HepG2 (cell line): ENCODE data around the gene HTD2. TPM values are rescaled to one million over a fixed set of nuclear protein-coding genes. Genes with fewer than 3 reads are reported as not detected.

Source experiments
- ATAC-seq: fragments of 200-7000 bp; cut with Tn5 transposase; 3 replicates; pipeline ENCODE4 v1.9.1; 2020; ENCODE audit warnings: mild to moderate bottlenecking, moderate library complexity
- BruUV-seq: library from RNA; stranded (reverse); fragments of 400-500 nt; replicated peaks from 2 replicates; lab custom pipeline; 2021; lab: Mats Ljungman, UMichigan
- CTCF ChIA-PET: fragments of 300-600 bp; formaldehyde crosslinking; extraction: SDS; loops from one replicate; lab custom pipeline; 2021; ENCODE audit warnings: low total read pairs, inconsistent platforms, low intra/inter-chr PET ratio; lab: Yijun Ruan, JAX
- POLR2A ChIA-PET: fragments of 350-600 bp; sonication (Branson Sonifier 250); formaldehyde crosslinking; loops from one replicate; lab custom pipeline; 2020; ENCODE audit warnings: antibody characterized with exemption, inconsistent platforms; lab: Yijun Ruan, JAX
- DNase-seq: peaks from one replicate; pipeline ENCODE4 v3.0.0-alpha.2; 2015; ENCODE audit warnings: low spot score
- FAIRE-seq: peaks from 3 replicates; lab custom pipeline; 2011; peaks lifted over from hg19 to GRCh38; lab: Jason Lieb, UNC
- H2AFZ ChIP-seq: one replicate; pipeline ENCODE4 v1.6.1; 2011; ENCODE audit warnings: low read length, inconsistent platforms
- H3K27ac ChIP-seq: fragments of 300-600 bp; 3 replicates; pipeline ENCODE4 v1.8.0; 2011; ENCODE audit warnings: mixed run types, mild to moderate bottlenecking, mixed read lengths, low read length, inconsistent platforms; ENCODE audit not compliant: insufficient read depth; ENCODE audit errors: extremely low read length
- H3K27me3 ChIP-seq, 2 experiments: fragments of 200-600 bp in 1 of 2; 2 replicates in 1 of 2; 3 replicates in 1 of 2; pipeline versions ENCODE4 v1.6.0 to v1.8.0; 2011; ENCODE audit warnings: low read length in 2 of 2, mild to moderate bottlenecking in 2 of 2, moderate library complexity in 2 of 2, inconsistent platforms in 1 of 2; ENCODE audit not compliant: insufficient read depth in 2 of 2, control insufficient read depth in 1 of 2
- H3K36me3 ChIP-seq, 2 experiments: fragments of 200-600 bp in 1 of 2; replicated peaks in 1 of 2; 2 replicates in 1 of 2; 3 replicates in 1 of 2; pipeline versions ENCODE4 v1.5.1 to v1.8.0; 2011; ENCODE audit warnings: low read length in 2 of 2, inconsistent platforms in 1 of 2; ENCODE audit not compliant: insufficient read depth in 2 of 2, control insufficient read depth in 1 of 2
- H3K4me1 ChIP-seq: 2 replicates; pipeline ENCODE4 v1.5.1; 2012; ENCODE audit warnings: low read length, inconsistent platforms; ENCODE audit not compliant: insufficient read depth
- H3K4me2 ChIP-seq: 2 replicates; pipeline ENCODE4 v1.6.0; 2011; ENCODE audit warnings: low read depth, low read length, inconsistent platforms
- H3K4me3 ChIP-seq, 3 experiments: fragments of 200-600 bp in 1 of 3; sonication (generic), shearing (Covaris generic) in 1 of 3; replicated peaks in 1 of 3; 2 replicates each; pipeline ENCODE4 v1.5.1; 2011 to 2016; ENCODE audit warnings: low read length in 3 of 3, inconsistent platforms in 2 of 3, low read depth in 2 of 3, mild to moderate bottlenecking in 2 of 3, control low read depth in 1 of 3, mixed read lengths in 1 of 3; ENCODE audit not compliant: insufficient read depth in 1 of 3
- H3K79me2 ChIP-seq: one replicate; pipeline ENCODE4 v1.6.1; 2011; ENCODE audit warnings: low read length, inconsistent platforms; ENCODE audit not compliant: insufficient read depth
- H3K9ac ChIP-seq: 2 replicates; pipeline ENCODE4 v1.6.0; 2011; ENCODE audit warnings: mild to moderate bottlenecking, low read depth, low read length, inconsistent platforms; ENCODE audit not compliant: insufficient read depth
- H3K9me3 ChIP-seq: 2 replicates; pipeline ENCODE4 v1.5.1; 2012; ENCODE audit warnings: mild to moderate bottlenecking, low read length
- H4K20me1 ChIP-seq: 2 replicates; pipeline ENCODE4 v1.6.0; 2011; ENCODE audit warnings: inconsistent platforms, mild to moderate bottlenecking, low read length, moderate library complexity; ENCODE audit not compliant: insufficient read depth
- ARNT ChIP-seq: fragments of 450-650 bp; IDR thresholded peaks from 2 replicates; pipeline ENCODE4 v1.6.1; 2017
- CEBPZ ChIP-seq: IDR thresholded peaks from 2 replicates; pipeline ENCODE4 v1.6.1; 2012; ENCODE audit warnings: low read length, improper control_type of control experiment
- ETV5 ChIP-seq: IDR thresholded peaks from 2 replicates; pipeline ENCODE4 v1.6.1; 2018; ENCODE audit warnings: missing biosample characterization, missing genetic modification reagents, inconsistent platforms, borderline replicate concordance
- HHEX ChIP-seq: IDR thresholded peaks from 2 replicates; pipeline ENCODE4 v1.6.1; 2016; ENCODE audit warnings: control low read depth
- IRX3 ChIP-seq: sonication (generic); formaldehyde crosslinking; IDR thresholded peaks from 2 replicates; pipeline ENCODE4 v1.8.1; 2023; ENCODE audit warnings: mild to moderate bottlenecking, low read depth, missing genetic modification reagents, borderline replicate concordance
- MIER2 ChIP-seq: IDR thresholded peaks from 2 replicates; pipeline ENCODE4 v1.6.1; 2016; ENCODE audit warnings: missing biosample characterization, missing genetic modification reagents
- NCOA2 ChIP-seq: sonication (generic); formaldehyde crosslinking; IDR thresholded peaks from 2 replicates; pipeline ENCODE4 v1.8.0; 2022; ENCODE audit warnings: inconsistent platforms
- PRPF4 ChIP-seq: fragments of 200-400 bp; formaldehyde crosslinking; IDR thresholded peaks from 2 replicates; pipeline ENCODE4 v1.6.1; 2016; ENCODE audit warnings: low read length, low read depth; ENCODE audit not compliant: poor library complexity, severe bottlenecking
- RORA ChIP-seq: sonication (generic); formaldehyde crosslinking; IDR thresholded peaks from 2 replicates; pipeline ENCODE4 v1.5.0; 2020; ENCODE audit warnings: mild to moderate bottlenecking, missing genetic modification reagents, moderate library complexity
- SPEN ChIP-seq: sonication (generic); formaldehyde crosslinking; IDR thresholded peaks from 2 replicates; pipeline ENCODE4 v1.5.1; 2020; ENCODE audit warnings: low read depth, mild to moderate bottlenecking, missing genetic modification reagents
- TFDP1 ChIP-seq: IDR thresholded peaks from 2 replicates; pipeline ENCODE4 v1.6.1; 2016; ENCODE audit warnings: missing compliant biosample characterization, missing genetic modification reagents, borderline replicate concordance
- THAP9 ChIP-seq: sonication (generic); formaldehyde crosslinking; IDR thresholded peaks from 2 replicates; pipeline ENCODE4; 2020; ENCODE audit warnings: missing genetic modification reagents, mild to moderate bottlenecking, borderline replicate concordance
- TIGD3 ChIP-seq: sonication (generic); formaldehyde crosslinking; IDR thresholded peaks from 2 replicates; pipeline ENCODE4 v1.5.1; 2020; ENCODE audit warnings: mild to moderate bottlenecking, missing genetic modification reagents, borderline replicate concordance
- ZGPAT ChIP-seq: IDR thresholded peaks from 2 replicates; pipeline ENCODE4 v1.6.1; 2016; ENCODE audit warnings: mild to moderate bottlenecking
- ZNF441 ChIP-seq: sonication (generic); formaldehyde crosslinking; IDR thresholded peaks from 2 replicates; pipeline ENCODE4 v1.7.0; 2021; ENCODE audit warnings: missing genetic modification reagents, borderline replicate concordance
- WGBS: methylation state at CpG from one replicate; pipeline ENCODE4 v1.1.6; 2017; ENCODE audit warnings: low lambda C conversion rate; 5-methylcytosine and 5-hydroxymethylcytosine counted together
- in situ Hi-C: cut with HindIII; loops from 2 replicates; pipeline ENCODE4 v1.10.0; 2017; ENCODE audit warnings: low pct_unique_long_range_greater_than_20kb; ENCODE audit not compliant: extremely low pct_ligation_motif_present
- intact Hi-C: fragments of 100-400 bp; cut with micrococcal nuclease; formaldehyde crosslinking; loops from one replicate; pipeline ENCODE4 v1.10.0; 2022; ENCODE audit not compliant: unreplicated experiment
- polyA plus RNA-seq, 8 experiments: library from polyadenylated mRNA; depleted of rRNA in 3 of 8; stranded (reverse) in 7 of 8; unstranded in 1 of 8; fragments of >200 nt; fragmentation: Illumina TruSeq in 4 of 8; extraction: Trizol in 4 of 8; gene quantifications; 2 replicates each; pipeline versions ENCODE4 v1.2.1 to v1.2.3, GENCODE V29; 2011 to 2016; ENCODE audit warnings: low read depth in 4 of 8, missing spikeins in 1 of 8, mixed read lengths in 1 of 8; ENCODE audit not compliant: insufficient read depth in 1 of 8
- total RNA-seq, 5 experiments: library from RNA; depleted of rRNA; stranded (reverse); fragments of >200 nt; fragmentation: Illumina TruSeq; extraction: Trizol; gene quantifications; 2 replicates each; pipeline ENCODE4 v1.2.3, GENCODE V29; 2016; ENCODE audit warnings: low read depth in 1 of 5

HTD2 gene
- total and polyA plus RNA-seq, 2 of the 13 experiments (the other 11 are each of a cell fraction or from before 2014, with no cell fraction given): 8.6 to 13.7 TPM

GRCh38 chr3:58299075-58299474 lies 7.2 kb upstream of the HTD2 start:
- H4K20me1 ChIP-seq: no peaks in the 10 kb centered on the region
- H3K4me1 ChIP-seq: peaks cover 21% of the 10 kb centered on the region
- no peak overlapping the region for H2AFZ ChIP-seq
- H3K9me3 ChIP-seq: no peaks in the 10 kb centered on the region
- BruUV-seq: no TSS peak
- ATAC-seq (no peak), FAIRE-seq (no peak), DNase-seq (no peak)
- H3K36me3 ChIP-seq: no peaks in the 10 kb centered on the region; a peak in 1 of 5 replicates
- no peak overlapping the region for H3K9ac ChIP-seq
- ChIA-PET CTCF (interaction anchor here (1.0 to 2.4 kb wide), 4 partner anchors 82 to 132 kb away, joined by 3 to 38 read pairs (median 7); no protein-coding TSS in a partner anchor), POLR2A (no interaction called here)
- no peaks in the 10 kb centered on the region for H3K79me2 ChIP-seq
- no peak overlapping the region for H3K27ac ChIP-seq
- 0 out of 5 replicates have a peak, but pooled peaks cover 0 to 3% of the 10 kb centered on the region in 2 experiments for H3K27me3 ChIP-seq
- no peak overlapping the region for H3K4me2 ChIP-seq
- no peak overlapping the region for H3K4me3 ChIP-seq
- intact Hi-C loops: no loop called here
- 68% methylated on average over 2 of the region's 2 CpGs for WGBS
- in situ Hi-C loops: no loop called here
- TF ChIP-seq NCOA2 (CRISPR knock-in tag) (no peak), ZNF441 (CRISPR knock-in tag) (no peak), HHEX (CRISPR knock-in tag) (no peak), MIER2 (no peak), TFDP1 (CRISPR knock-in tag) (no peak), IRX3 (CRISPR knock-in tag) (no peak), TIGD3 (CRISPR knock-in tag) (no peak), ZGPAT (no peak), RORA (no peak), THAP9 (CRISPR knock-in tag) (no peak), SPEN (CRISPR knock-in tag) (no peak), ARNT (no peak), PRPF4 (no peak), CEBPZ (no peak), ETV5 (no peak)
